HEK293 (cell line): ENCODE results near the gene BOC.

ENCODE experiments used
- BCL11B ChIP-seq: fragments of 450-650 bp; formaldehyde crosslinking; IDR thresholded peaks from 2 replicates; pipeline ENCODE4 v1.5.1; 2016; ENCODE audit warnings: low read depth, missing biosample characterization, missing genetic modification characterization
- CTCF ChIP-seq: fragments of 450-650 bp; formaldehyde crosslinking; IDR thresholded peaks from 2 replicates; pipeline ENCODE4 v1.5.1; 2016; ENCODE audit warnings: missing biosample characterization, missing genetic modification characterization
- KLF9 ChIP-seq: fragments of 450-650 bp; formaldehyde crosslinking; IDR thresholded peaks from 2 replicates; pipeline ENCODE4 v1.5.1; 2016; ENCODE audit warnings: missing biosample characterization, missing genetic modification characterization, low read depth
- MYNN ChIP-seq: fragments of 450-650 bp; formaldehyde crosslinking; IDR thresholded peaks from 2 replicates; pipeline ENCODE4 v1.5.1; 2016; ENCODE audit warnings: missing biosample characterization, missing genetic modification characterization, borderline replicate concordance
- OVOL3 ChIP-seq: fragments of 450-650 bp; formaldehyde crosslinking; IDR thresholded peaks from 2 replicates; pipeline ENCODE4 v1.5.1; 2016; ENCODE audit warnings: missing biosample characterization, missing genetic modification characterization
- TCF7L2 ChIP-seq: IDR thresholded peaks from 2 replicates; pipeline ENCODE4 v1.6.1; 2011; ENCODE audit warnings: low read depth, mild to moderate bottlenecking, inconsistent platforms, low read length, moderate library complexity, borderline replicate concordance
- YY1 ChIP-seq: fragments of 450-650 bp; formaldehyde crosslinking; IDR thresholded peaks from 2 replicates; pipeline ENCODE4 v1.5.1; 2018; ENCODE audit warnings: missing biosample characterization, missing genetic modification characterization
- ZBTB20 ChIP-seq: fragments of 450-650 bp; formaldehyde crosslinking; IDR thresholded peaks from 2 replicates; pipeline ENCODE4 v1.5.1; 2016; ENCODE audit warnings: missing biosample characterization, missing genetic modification characterization
- ZEB2 ChIP-seq: fragments of 450-650 bp; formaldehyde crosslinking; IDR thresholded peaks from 2 replicates; pipeline ENCODE4 v1.5.1; 2016; ENCODE audit warnings: missing biosample characterization, missing genetic modification characterization
- ZFP69B ChIP-seq: fragments of 450-650 bp; formaldehyde crosslinking; IDR thresholded peaks from 2 replicates; pipeline ENCODE4 v1.5.1; 2016; ENCODE audit warnings: missing biosample characterization, missing genetic modification characterization
- ZNF274 ChIP-seq, 2 experiments: fragments of 200-500 bp in 1 of 2; fragments of 450-650 bp in 1 of 2; sonication (Bioruptor generic) in 1 of 2; formaldehyde crosslinking in 1 of 2; IDR thresholded peaks; 2 replicates each; pipeline versions ENCODE4 v1.5.1 to v1.6.1; 2014 to 2016; ENCODE audit warnings: borderline replicate concordance in 1 of 2, inconsistent platforms in 1 of 2, low read length in 1 of 2, missing biosample characterization in 1 of 2, missing genetic modification characterization in 1 of 2
- ZNF362 ChIP-seq: fragments of 450-650 bp; formaldehyde crosslinking; IDR thresholded peaks from 2 replicates; pipeline ENCODE4 v1.5.1; 2016; ENCODE audit warnings: missing biosample characterization, missing genetic modification characterization
- ZNF747 ChIP-seq: fragments of 450-650 bp; formaldehyde crosslinking; IDR thresholded peaks from 2 replicates; pipeline ENCODE4 v1.5.1; 2016; ENCODE audit warnings: missing biosample characterization, missing genetic modification characterization
- ZNF785 ChIP-seq: fragments of 450-650 bp; formaldehyde crosslinking; IDR thresholded peaks from 2 replicates; pipeline ENCODE4 v1.5.1; 2016; ENCODE audit warnings: missing biosample characterization, missing genetic modification characterization

- TF ChIP-seq OVOL3 (tag by site-specific recombination) (no peak), ZNF274 (IDR thresholded peaks at IDR 0.05; ENCODE audit: low read length) (no peak), ZNF274 (tag by site-specific recombination; IDR thresholded peaks at IDR 0.05; ENCODE audit: borderline replicate concordance) (no peak), ZNF785 (tag by site-specific recombination) (no peak), BCL11B (no peak), ZBTB20 (no peak), ZFP69B (tag by site-specific recombination) (no peak), CTCF (no peak), ZNF362 (no peak), ZEB2 (no peak), MYNN (no peak), ZNF747 (tag by site-specific recombination) (no peak), TCF7L2 (no peak), KLF9 (tag by site-specific recombination) (no peak), YY1 (tag by site-specific recombination) (no peak)
Observed at GRCh38 chr3:113249111-113249510, 37.8 kb downstream of the BOC start.
